Measurements from ENCODE around the gene CALR3. TPM values are rescaled to one million over a fixed set of nuclear protein-coding genes. Genes with fewer than 3 reads are reported as not detected.

Gene CALR3
- total and polyA plus RNA-seq, 2 of the 8 experiments (the other 6 are each of a cell fraction or from before 2014, with no cell fraction given): 0.11 to 0.32 TPM

- TF ChIP-seq EGR1 (IDR thresholded peaks at IDR 0.05; ENCODE audit: borderline replicate concordance, low read depth, low read length): no peak
- no peak for TF ChIP-seq EZH2 (IDR thresholded peaks at IDR 0.05; ENCODE audit: low read depth, low read length, severe bottlenecking)
- no peak for TF ChIP-seq TAF7 (optimal IDR thresholded peaks at IDR 0.05; ENCODE audit: borderline replicate concordance, low read depth, low read length)
- no peak for TF ChIP-seq MAFK (IDR thresholded peaks at IDR 0.05; ENCODE audit: low read depth, low read length)
Measured at GRCh38 chr19:16497837-16498236, 1.9 kb upstream of the CALR3 start (continued).

Data from H1 (cell line).